ENCODE results near the gene SCRN1. TPM values are rescaled to one million over a fixed set of nuclear protein-coding genes. Genes with fewer than 3 reads are reported as not detected.

Gene SCRN1
- total and polyA plus RNA-seq, 2 experiments from 2014 or later, result 47.1 to 73.5 TPM

GRCh38 chr7:29951206-29951605 is 38.4 kb downstream of the SCRN1 start:
- Histone ChIP-seq H4K20me1 (ENCODE audit: insufficient read depth, poor library complexity, severe bottlenecking) (no peaks in the 10 kb centered on the region), H3K27me3 (no peaks in the 10 kb centered on the region), H3K4me2 (no peak overlapping the region), H3K9me3 (ENCODE audit: low read depth) (no peaks in the 10 kb centered on the region), H3K79me2 (peaks cover under 1% of the 10 kb centered on the region), H2AFZ (no peak overlapping the region), H3K4me3 (no peak overlapping the region), H3K27ac (no peak overlapping the region), H3K36me3 (replicated peaks; ENCODE audit: insufficient read depth, low read depth) (no peaks in the 10 kb centered on the region), H3K9me2 (replicated peaks; ENCODE audit: insufficient read depth) (no peaks in the 10 kb centered on the region), H3K4me1 (ENCODE audit: insufficient read depth) (no peaks in the 10 kb centered on the region)
- 96% methylated on average over 8 of the region's 8 CpGs for WGBS (ENCODE audit: low lambda C conversion rate, missing lambda C conversion rate)
- DNase-seq (ENCODE audit: low spot score), result no peak
- TF ChIP-seq EZH2 (IDR thresholded peaks at IDR 0.05; ENCODE audit: borderline replicate concordance) (no peak), EZH2phosphoT487 (IDR thresholded peaks at IDR 0.05; ENCODE audit: low read depth, severe bottlenecking, unreplicated experiment) (no peak)

GRCh38 chr7:29950480-29950879 is 39.1 kb downstream of the SCRN1 start:
- no peak overlapping the region for H3K27ac ChIP-seq
- TF ChIP-seq EZH2 (IDR thresholded peaks at IDR 0.05; ENCODE audit: borderline replicate concordance), result no peak
- TF ChIP-seq CTCF (IDR thresholded peaks at IDR 0.05; ENCODE audit: poor library complexity), result no peak
- TF ChIP-seq EZH2phosphoT487 (IDR thresholded peaks at IDR 0.05; ENCODE audit: low read depth, severe bottlenecking, unreplicated experiment), result no peak
- H3K9me2 ChIP-seq (replicated peaks; ENCODE audit: insufficient read depth), result no peaks in the 10 kb centered on the region
- no peaks in the 10 kb centered on the region for H4K20me1 ChIP-seq (ENCODE audit: insufficient read depth, poor library complexity, severe bottlenecking)
- no peak for DNase-seq (ENCODE audit: low spot score)
- no peaks in the 10 kb centered on the region for H3K27me3 ChIP-seq
- no peaks in the 10 kb centered on the region for H3K9me3 ChIP-seq (ENCODE audit: low read depth)
- no peak overlapping the region for H3K4me2 ChIP-seq
- H3K36me3 ChIP-seq (replicated peaks; ENCODE audit: insufficient read depth, low read depth), result no peaks in the 10 kb centered on the region
- H2AFZ ChIP-seq, result no peak overlapping the region
- 93% methylated on average over 8 of the region's 8 CpGs for WGBS (ENCODE audit: low lambda C conversion rate, missing lambda C conversion rate)
- no peak overlapping the region for H3K4me3 ChIP-seq
- no peaks in the 10 kb centered on the region for H3K79me2 ChIP-seq
- no peaks in the 10 kb centered on the region for H3K4me1 ChIP-seq (ENCODE audit: insufficient read depth)

- Histone ChIP-seq H2AFZ (no peak overlapping the region), H3K9me3 (ENCODE audit: low read depth) (no peaks in the 10 kb centered on the region), H3K79me2 (no peaks in the 10 kb centered on the region), H3K9me2 (replicated peaks; ENCODE audit: insufficient read depth) (no peaks in the 10 kb centered on the region), H3K27ac (no peak overlapping the region), H3K4me3 (no peak overlapping the region), H3K4me1 (ENCODE audit: insufficient read depth) (no peaks in the 10 kb centered on the region), H3K27me3 (no peaks in the 10 kb centered on the region), H3K36me3 (replicated peaks; ENCODE audit: insufficient read depth, low read depth) (no peaks in the 10 kb centered on the region), H3K4me2 (no peak overlapping the region), H4K20me1 (ENCODE audit: insufficient read depth, poor library complexity, severe bottlenecking) (no peaks in the 10 kb centered on the region)
- no peak for TF ChIP-seq EZH2 (IDR thresholded peaks at IDR 0.05; ENCODE audit: borderline replicate concordance)
- no peak for TF ChIP-seq EZH2phosphoT487 (IDR thresholded peaks at IDR 0.05; ENCODE audit: low read depth, severe bottlenecking, unreplicated experiment)
- TF ChIP-seq CTCF (IDR thresholded peaks at IDR 0.05; ENCODE audit: poor library complexity), result no peak
- DNase-seq (ENCODE audit: low spot score), result no peak
- WGBS (ENCODE audit: low lambda C conversion rate, missing lambda C conversion rate), result 79% methylated on average over 2 of the region's 2 CpGs
These were observed 41.0 kb downstream of the SCRN1 start for GRCh38 chr7:29948587-29948986.

- no peak for DNase-seq (ENCODE audit: low spot score)
- H3K9me3 ChIP-seq (ENCODE audit: low read depth), result no peaks in the 10 kb centered on the region
- no peaks in the 10 kb centered on the region for H3K4me1 ChIP-seq (ENCODE audit: insufficient read depth)
- no peaks in the 10 kb centered on the region for H4K20me1 ChIP-seq (ENCODE audit: insufficient read depth, poor library complexity, severe bottlenecking)
- H3K9me2 ChIP-seq (replicated peaks; ENCODE audit: insufficient read depth), result no peaks in the 10 kb centered on the region
- no peaks in the 10 kb centered on the region for H3K27me3 ChIP-seq
- H3K79me2 ChIP-seq, result no peaks in the 10 kb centered on the region
- no peak overlapping the region for H2AFZ ChIP-seq
- H3K4me3 ChIP-seq, result no peak overlapping the region
- TF ChIP-seq EZH2 (IDR thresholded peaks at IDR 0.05; ENCODE audit: borderline replicate concordance) (no peak), CTCF (IDR thresholded peaks at IDR 0.05; ENCODE audit: poor library complexity) (peak; percentile 28), EZH2phosphoT487 (IDR thresholded peaks at IDR 0.05; ENCODE audit: low read depth, severe bottlenecking, unreplicated experiment) (no peak)
- H3K4me2 ChIP-seq, result no peak overlapping the region
- no peak overlapping the region for H3K27ac ChIP-seq
- H3K36me3 ChIP-seq (replicated peaks; ENCODE audit: insufficient read depth, low read depth), result no peaks in the 10 kb centered on the region
- 87% methylated on average over 5 of the region's 5 CpGs for WGBS (ENCODE audit: low lambda C conversion rate, missing lambda C conversion rate)
These were observed 43.0 kb downstream of the SCRN1 start for GRCh38 chr7:29946428-29947186.

Measured in hepatocyte (in vitro differentiated cells).